ENCODE results near the gene CYLC2.

The CYLC2 gene

GRCh38 chr9:102995033-102995432 lies at the start of gene CYLC2:
TSS of gene CYLC2 (plus strand) at chr9:102995333. CDS start at chr9:102995381, 48 bp downstream.
- H3K36me3 ChIP-seq (ENCODE audit: control insufficient read depth, insufficient read depth, low read length) = no peaks in the 10 kb centered on the region
- no peaks in the 10 kb centered on the region for H3K4me1 ChIP-seq (ENCODE audit: control insufficient read depth, insufficient read depth, low read length)
- H3K27me3 ChIP-seq (ENCODE audit: control insufficient read depth, insufficient read depth, low read length) = no peaks in the 10 kb centered on the region
- no peak within 1 kb of the TSS for H3K4me3 ChIP-seq (ENCODE audit: low read depth, low read length)
- H3K27ac ChIP-seq (ENCODE audit: low read depth, low read length) = no peak within 1 kb of the TSS
- no peaks in the 10 kb centered on the region for H3K9me3 ChIP-seq (ENCODE audit: control insufficient read depth, insufficient read depth, low read depth, low read length)
- no peak within 1 kb of the TSS for H3K9ac ChIP-seq (ENCODE audit: low read length)

- no peaks in the 10 kb centered on the region for H3K36me3 ChIP-seq (ENCODE audit: control insufficient read depth, insufficient read depth, low read length)
- no peaks in the 10 kb centered on the region for H3K9me3 ChIP-seq (ENCODE audit: control insufficient read depth, insufficient read depth, low read depth, low read length)
- no peaks in the 10 kb centered on the region for H3K4me1 ChIP-seq (ENCODE audit: control insufficient read depth, insufficient read depth, low read length)
- H3K27ac ChIP-seq (ENCODE audit: low read depth, low read length) = no peak overlapping the region
- no peak overlapping the region for H3K4me3 ChIP-seq (ENCODE audit: low read depth, low read length)
- H3K27me3 ChIP-seq (ENCODE audit: control insufficient read depth, insufficient read depth, low read length) = no peaks in the 10 kb centered on the region
- H3K9ac ChIP-seq (ENCODE audit: low read length) = no peak overlapping the region
Measured at GRCh38 chr9:102950346-102950745, 44.8 kb upstream of the CYLC2 start.

- Histone ChIP-seq H3K36me3 (ENCODE audit: control insufficient read depth, insufficient read depth, low read length) (no peaks in the 10 kb centered on the region), H3K9ac (ENCODE audit: low read length) (no peak overlapping the region), H3K27ac (ENCODE audit: low read depth, low read length) (no peak overlapping the region), H3K4me3 (ENCODE audit: low read depth, low read length) (no peak overlapping the region), H3K27me3 (ENCODE audit: control insufficient read depth, insufficient read depth, low read length) (no peaks in the 10 kb centered on the region), H3K9me3 (ENCODE audit: control insufficient read depth, insufficient read depth, low read depth, low read length) (peaks cover 10% of the 10 kb centered on the region; the same call in 1 of the 2 replicates), H3K4me1 (ENCODE audit: control insufficient read depth, insufficient read depth, low read length) (no peaks in the 10 kb centered on the region)
Measured at GRCh38 chr9:102966999-102967398, 28.1 kb upstream of the CYLC2 start.

- Histone ChIP-seq H3K36me3 (ENCODE audit: control insufficient read depth, insufficient read depth, low read length) (no peaks in the 10 kb centered on the region), H3K4me3 (ENCODE audit: low read depth, low read length) (no peak overlapping the region), H3K27ac (ENCODE audit: low read depth, low read length) (no peak overlapping the region), H3K4me1 (ENCODE audit: control insufficient read depth, insufficient read depth, low read length) (no peaks in the 10 kb centered on the region), H3K27me3 (ENCODE audit: control insufficient read depth, insufficient read depth, low read length) (no peaks in the 10 kb centered on the region), H3K9ac (ENCODE audit: low read length) (no peak overlapping the region), H3K9me3 (ENCODE audit: control insufficient read depth, insufficient read depth, low read depth, low read length) (peaks cover 10% of the 10 kb centered on the region; the same call in 1 of the 2 replicates)
Measured at GRCh38 chr9:102967979-102968378, 27.2 kb upstream of the CYLC2 start.

- Histone ChIP-seq H3K27me3 (ENCODE audit: control insufficient read depth, insufficient read depth, low read length) (no peaks in the 10 kb centered on the region), H3K27ac (ENCODE audit: low read depth, low read length) (no peak overlapping the region), H3K4me3 (ENCODE audit: low read depth, low read length) (no peak overlapping the region), H3K9me3 (ENCODE audit: control insufficient read depth, insufficient read depth, low read depth, low read length) (peaks cover 7% of the 10 kb centered on the region; the same call in 1 of the 2 replicates), H3K4me1 (ENCODE audit: control insufficient read depth, insufficient read depth, low read length) (no peaks in the 10 kb centered on the region), H3K9ac (ENCODE audit: low read length) (no peak overlapping the region), H3K36me3 (ENCODE audit: control insufficient read depth, insufficient read depth, low read length) (no peaks in the 10 kb centered on the region)
Measured at GRCh38 chr9:102972780-102973179, 22.4 kb upstream of the CYLC2 start.

GRCh38 chr9:102974530-102974929 lies 20.6 kb upstream of the CYLC2 start:
- Histone ChIP-seq H3K4me1 (ENCODE audit: control insufficient read depth, insufficient read depth, low read length) (no peaks in the 10 kb centered on the region), H3K9me3 (ENCODE audit: control insufficient read depth, insufficient read depth, low read depth, low read length) (0 out of 2 replicates have a peak, but pooled peaks cover 3% of the 10 kb centered on the region)

GRCh38 chr9:102975251-102975650 lies 19.9 kb upstream of the CYLC2 start:
- Histone ChIP-seq H3K27me3 (ENCODE audit: control insufficient read depth, insufficient read depth, low read length) (no peaks in the 10 kb centered on the region), H3K36me3 (ENCODE audit: control insufficient read depth, insufficient read depth, low read length) (no peaks in the 10 kb centered on the region), H3K4me1 (ENCODE audit: control insufficient read depth, insufficient read depth, low read length) (no peaks in the 10 kb centered on the region), H3K9me3 (ENCODE audit: control insufficient read depth, insufficient read depth, low read depth, low read length) (0 out of 2 replicates have a peak, but pooled peaks cover 3% of the 10 kb centered on the region), H3K4me3 (ENCODE audit: low read depth, low read length) (no peak overlapping the region), H3K27ac (ENCODE audit: low read depth, low read length) (no peak overlapping the region), H3K9ac (ENCODE audit: low read length) (no peak overlapping the region)

More at GRCh38 chr9:102974530-102974929, 20.6 kb upstream of the CYLC2 start:
- Histone ChIP-seq H3K9ac (ENCODE audit: low read length) (no peak overlapping the region), H3K36me3 (ENCODE audit: control insufficient read depth, insufficient read depth, low read length) (no peaks in the 10 kb centered on the region), H3K4me3 (ENCODE audit: low read depth, low read length) (no peak overlapping the region), H3K27ac (ENCODE audit: low read depth, low read length) (no peak overlapping the region), H3K27me3 (ENCODE audit: control insufficient read depth, insufficient read depth, low read length) (no peaks in the 10 kb centered on the region)

GRCh38 chr9:102985162-102985895 lies 9.8 kb upstream of the CYLC2 start:
- H3K27ac ChIP-seq (ENCODE audit: low read depth, low read length) = no peak overlapping the region
- no peaks in the 10 kb centered on the region for H3K27me3 ChIP-seq (ENCODE audit: control insufficient read depth, insufficient read depth, low read length)
- H3K4me3 ChIP-seq (ENCODE audit: low read depth, low read length) = no peak overlapping the region
- no peak overlapping the region for H3K9ac ChIP-seq (ENCODE audit: low read length)
- peaks cover 18% of the 10 kb centered on the region for H3K4me1 ChIP-seq (ENCODE audit: control insufficient read depth, insufficient read depth, low read length)
- H3K36me3 ChIP-seq (ENCODE audit: control insufficient read depth, insufficient read depth, low read length) = no peaks in the 10 kb centered on the region
- no peaks in the 10 kb centered on the region for H3K9me3 ChIP-seq (ENCODE audit: control insufficient read depth, insufficient read depth, low read depth, low read length)

- no peaks in the 10 kb centered on the region for H3K9me3 ChIP-seq (ENCODE audit: control insufficient read depth, insufficient read depth, low read depth, low read length)
- H3K27ac ChIP-seq (ENCODE audit: low read depth, low read length) = no peak overlapping the region
- peaks cover 18% of the 10 kb centered on the region for H3K4me1 ChIP-seq (ENCODE audit: control insufficient read depth, insufficient read depth, low read length)
- H3K27me3 ChIP-seq (ENCODE audit: control insufficient read depth, insufficient read depth, low read length) = no peaks in the 10 kb centered on the region
- H3K36me3 ChIP-seq (ENCODE audit: control insufficient read depth, insufficient read depth, low read length) = no peaks in the 10 kb centered on the region
- H3K9ac ChIP-seq (ENCODE audit: low read length) = no peak overlapping the region
- no peak overlapping the region for H3K4me3 ChIP-seq (ENCODE audit: low read depth, low read length)
Measured at GRCh38 chr9:102986425-102986824, 8.7 kb upstream of the CYLC2 start.

- no peaks in the 10 kb centered on the region for H3K9me3 ChIP-seq (ENCODE audit: control insufficient read depth, insufficient read depth, low read depth, low read length)
- no peaks in the 10 kb centered on the region for H3K36me3 ChIP-seq (ENCODE audit: control insufficient read depth, insufficient read depth, low read length)
- no peak overlapping the region for H3K9ac ChIP-seq (ENCODE audit: low read length)
- H3K27me3 ChIP-seq (ENCODE audit: control insufficient read depth, insufficient read depth, low read length) = no peaks in the 10 kb centered on the region
- H3K27ac ChIP-seq (ENCODE audit: low read depth, low read length) = no peak overlapping the region
- no peaks in the 10 kb centered on the region for H3K4me1 ChIP-seq (ENCODE audit: control insufficient read depth, insufficient read depth, low read length)
- H3K4me3 ChIP-seq (ENCODE audit: low read depth, low read length) = no peak overlapping the region
Measured at GRCh38 chr9:103003689-103004088, 8.6 kb downstream of the CYLC2 start.

GRCh38 chr9:103014242-103014641 lies 19.1 kb downstream of the CYLC2 start:
- no peaks in the 10 kb centered on the region for H3K4me1 ChIP-seq (ENCODE audit: control insufficient read depth, insufficient read depth, low read length)
- H3K36me3 ChIP-seq (ENCODE audit: control insufficient read depth, insufficient read depth, low read length) = no peaks in the 10 kb centered on the region
- no peaks in the 10 kb centered on the region for H3K9me3 ChIP-seq (ENCODE audit: control insufficient read depth, insufficient read depth, low read depth, low read length)
- H3K27ac ChIP-seq (ENCODE audit: low read depth, low read length) = no peak overlapping the region
- no peak overlapping the region for H3K9ac ChIP-seq (ENCODE audit: low read length)
- H3K4me3 ChIP-seq (ENCODE audit: low read depth, low read length) = no peak overlapping the region
- no peaks in the 10 kb centered on the region for H3K27me3 ChIP-seq (ENCODE audit: control insufficient read depth, insufficient read depth, low read length)
